ENCODE measurements around the gene USH1C.

GRCh38 chr11:17498058-17498457 is 46.2 kb downstream of the USH1C start:
- TF ChIP-seq CTCF (IDR thresholded peaks at IDR 0.05) = no peak
- no peak for TF ChIP-seq EP300 (IDR thresholded peaks at IDR 0.05)
- TF ChIP-seq POLR2A (IDR thresholded peaks at IDR 0.05) = no peak

Data from tibial nerve (tissue), 4 donors.